22Rv1 (cell line): Measurements from ENCODE around the gene KAT7.

Source experiments
- ZFX ChIP-seq: fragments of 450-650 bp; IDR thresholded peaks from 2 replicates; pipeline ENCODE4 v1.6.1; 2017; ENCODE audit warnings: antibody characterized with exemption, borderline replicate concordance
- TF ChIP-seq, protein P1 (sequence below): fragments of 450-650 bp; IDR thresholded peaks from 2 replicates; pipeline ENCODE4 v1.5.1; 2017; ENCODE audit warnings: mild to moderate bottlenecking

DNA sequence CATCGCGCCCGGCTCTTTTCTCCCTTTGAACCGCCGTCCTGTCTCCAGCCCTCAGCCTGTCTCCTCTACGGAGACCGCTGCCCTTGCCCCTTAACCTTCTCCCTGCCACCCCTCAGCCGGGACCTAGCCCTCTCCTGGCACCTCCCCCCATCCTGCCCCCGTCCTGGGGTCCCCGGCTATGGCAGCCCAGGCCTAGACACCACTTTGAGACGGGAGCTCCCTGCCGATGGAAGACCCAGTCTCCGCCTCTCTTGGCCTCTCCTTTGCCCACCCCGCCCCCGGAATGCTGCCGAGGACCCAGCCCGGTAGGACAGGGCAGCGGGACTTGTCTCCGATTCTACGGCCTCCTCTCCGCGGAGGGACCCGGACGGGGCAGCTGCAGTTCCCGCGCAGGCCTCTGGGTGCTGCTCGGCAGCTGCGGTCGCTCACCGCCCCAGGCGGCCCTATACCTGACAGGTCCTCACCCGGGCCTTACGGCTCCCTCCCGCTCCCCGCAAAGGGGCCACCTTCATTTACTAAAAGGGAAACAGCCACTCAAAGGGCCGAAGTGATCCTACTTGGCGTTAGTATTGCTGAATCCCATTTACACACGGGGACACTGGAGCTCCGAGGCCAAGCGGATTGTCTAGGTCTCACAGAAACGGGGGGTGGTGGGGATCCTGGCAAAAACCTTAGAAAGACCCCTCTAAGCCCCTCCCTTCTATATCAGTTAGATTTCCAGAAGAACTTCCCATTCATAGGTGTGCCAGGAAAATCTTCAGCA is 92.0 kb downstream of the KAT7 start:
- TF ChIP-seq, protein P1, sequence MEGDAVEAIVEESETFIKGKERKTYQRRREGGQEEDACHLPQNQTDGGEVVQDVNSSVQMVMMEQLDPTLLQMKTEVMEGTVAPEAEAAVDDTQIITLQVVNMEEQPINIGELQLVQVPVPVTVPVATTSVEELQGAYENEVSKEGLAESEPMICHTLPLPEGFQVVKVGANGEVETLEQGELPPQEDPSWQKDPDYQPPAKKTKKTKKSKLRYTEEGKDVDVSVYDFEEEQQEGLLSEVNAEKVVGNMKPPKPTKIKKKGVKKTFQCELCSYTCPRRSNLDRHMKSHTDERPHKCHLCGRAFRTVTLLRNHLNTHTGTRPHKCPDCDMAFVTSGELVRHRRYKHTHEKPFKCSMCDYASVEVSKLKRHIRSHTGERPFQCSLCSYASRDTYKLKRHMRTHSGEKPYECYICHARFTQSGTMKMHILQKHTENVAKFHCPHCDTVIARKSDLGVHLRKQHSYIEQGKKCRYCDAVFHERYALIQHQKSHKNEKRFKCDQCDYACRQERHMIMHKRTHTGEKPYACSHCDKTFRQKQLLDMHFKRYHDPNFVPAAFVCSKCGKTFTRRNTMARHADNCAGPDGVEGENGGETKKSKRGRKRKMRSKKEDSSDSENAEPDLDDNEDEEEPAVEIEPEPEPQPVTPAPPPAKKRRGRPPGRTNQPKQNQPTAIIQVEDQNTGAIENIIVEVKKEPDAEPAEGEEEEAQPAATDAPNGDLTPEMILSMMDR, result peak; percentile 93
- TF ChIP-seq ZFX, result no peak
